Measurements from ENCODE around the gene MEIS2.
A peak's percentile ranks its signal among the peaks of the same experiment; 100 is the strongest.

The MEIS2 gene

GRCh38 chr15:37070686-37071085 is 29.7 kb downstream of the MEIS2 start:
- no peak for DNase-seq

DNA sequence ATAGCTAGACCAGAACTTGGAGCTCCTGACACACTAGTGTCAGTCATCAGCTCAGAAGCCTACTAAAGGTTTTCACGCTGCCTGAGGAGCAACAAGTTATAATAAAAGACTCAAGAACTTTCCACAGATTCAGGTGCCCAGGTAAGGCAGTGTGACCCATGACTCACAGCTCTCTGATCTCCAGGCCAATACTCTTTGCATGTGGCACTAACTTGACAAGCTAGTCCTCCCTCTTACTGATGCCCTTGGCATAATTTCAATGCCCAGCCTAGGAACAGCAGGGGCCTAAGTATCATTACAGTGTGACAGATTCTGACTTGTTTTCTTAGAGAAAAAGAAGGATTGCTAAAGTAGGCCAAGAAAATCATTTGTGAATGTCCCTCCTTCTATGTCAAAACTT is 38.4 kb downstream of the MEIS2 start:
- no peak for DNase-seq

DNA sequence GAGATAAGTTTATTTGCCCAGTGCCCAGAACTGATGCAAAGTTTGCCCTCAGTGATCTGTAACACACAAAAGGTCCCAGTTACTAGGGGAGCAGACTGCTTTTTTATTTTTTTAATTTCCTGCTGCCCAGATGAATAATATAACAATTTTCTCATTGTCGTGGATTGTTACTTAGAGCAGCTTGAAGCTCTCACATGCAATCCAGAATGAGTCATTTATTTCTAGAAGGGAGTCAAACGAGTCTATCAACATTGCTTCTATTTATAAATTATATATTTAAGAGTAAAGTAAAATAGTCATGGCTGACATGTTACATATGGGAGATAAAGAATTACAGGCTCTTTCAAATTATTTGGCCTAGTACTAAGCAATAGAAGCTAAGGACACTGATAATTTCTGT is 41.3 kb downstream of the MEIS2 start:
- peak; percentile 82 for DNase-seq

GRCh38 chr15:37058316-37058985 is 41.9 kb downstream of the MEIS2 start:
- DNase-seq: peak; percentile 23

DNA sequence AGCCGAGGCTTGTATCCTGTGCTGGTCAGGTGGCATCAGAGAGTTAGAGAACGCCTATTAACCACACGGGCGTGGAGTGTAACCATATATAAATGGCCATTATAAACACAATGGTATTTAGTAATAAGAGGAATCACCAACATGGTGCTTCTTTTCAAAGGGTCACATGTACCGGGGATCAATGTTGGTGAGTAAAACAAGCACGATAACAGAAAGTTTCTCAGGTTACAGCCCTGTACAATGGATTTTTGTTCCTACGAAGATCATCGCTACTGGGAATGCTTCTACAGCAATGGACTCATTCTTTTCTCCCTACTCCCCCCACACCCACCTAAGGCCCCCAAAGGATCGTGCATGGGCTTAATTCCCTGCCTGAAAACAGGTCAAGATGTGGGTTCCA is 42.5 kb downstream of the MEIS2 start:
- no peak for DNase-seq

GRCh38 chr15:37057256-37057655 is 43.1 kb downstream of the MEIS2 start:
- DNase-seq: no peak

DNA sequence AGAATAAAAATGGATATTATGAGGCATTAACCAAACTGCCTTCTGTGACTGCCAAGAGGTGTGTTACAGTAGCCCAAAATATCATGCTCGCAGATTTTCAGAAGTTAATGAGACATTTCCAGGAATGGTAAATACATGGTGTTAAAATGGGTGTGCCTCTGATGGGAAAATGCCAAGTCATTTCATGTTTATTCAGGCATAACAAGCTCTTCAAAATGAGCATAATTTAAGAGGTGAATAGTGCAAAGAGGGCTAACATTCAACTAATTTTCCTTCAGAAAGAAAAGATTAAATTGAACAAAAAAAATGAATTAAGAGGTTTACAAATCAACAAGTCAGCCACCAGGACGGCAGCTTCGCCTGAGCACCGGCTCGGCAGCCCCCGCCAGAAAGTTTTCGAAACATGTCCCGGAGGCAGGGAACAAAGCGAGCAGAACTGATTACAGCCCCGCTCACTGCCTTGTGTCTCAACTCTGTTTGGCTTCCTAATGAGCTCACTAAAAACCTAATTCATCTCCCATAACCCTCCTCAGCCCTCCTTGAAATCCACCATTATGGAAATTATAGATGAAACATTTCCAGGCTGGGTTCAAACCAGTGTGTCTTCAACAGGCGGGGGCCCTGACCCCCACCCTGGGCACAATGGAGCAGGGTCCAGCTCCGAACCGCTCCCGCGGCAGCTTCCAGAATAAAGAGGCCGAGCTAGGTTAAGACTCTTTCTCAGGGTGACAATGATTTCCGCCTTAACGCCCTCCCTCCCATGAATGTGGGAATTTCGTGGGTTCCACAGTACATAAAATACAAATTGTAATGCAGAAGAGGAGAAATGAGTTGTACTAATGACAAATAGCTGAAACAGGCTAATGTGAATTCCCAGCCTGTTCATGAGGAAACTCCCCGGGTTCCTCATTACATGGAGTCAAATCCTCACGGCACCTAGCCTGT is 43.9 kb downstream of the MEIS2 start:
- no peak for DNase-seq

GRCh38 chr15:37055481-37055880 is 44.9 kb downstream of the MEIS2 start:
- DNase-seq: no peak

DNA sequence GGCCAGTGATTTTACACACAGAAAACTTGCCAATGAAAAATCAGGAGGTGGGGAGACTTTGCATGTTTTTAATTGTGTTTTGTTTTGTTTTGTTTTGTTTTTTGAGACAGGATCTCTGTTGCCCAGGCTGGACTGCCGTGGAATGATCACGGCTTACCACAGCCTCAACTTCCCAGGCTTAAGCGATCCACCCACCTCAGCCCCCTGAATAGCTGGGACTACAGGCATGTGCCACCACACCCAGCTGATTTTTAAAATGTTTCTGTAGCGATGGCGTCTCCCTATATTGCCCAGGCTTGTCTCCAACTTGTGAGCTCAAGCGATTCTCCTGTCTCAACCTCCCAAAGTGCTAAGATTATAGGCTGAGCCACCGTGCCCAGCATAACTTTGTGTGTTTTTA is 46.0 kb downstream of the MEIS2 start:
- DNase-seq: no peak

DNA sequence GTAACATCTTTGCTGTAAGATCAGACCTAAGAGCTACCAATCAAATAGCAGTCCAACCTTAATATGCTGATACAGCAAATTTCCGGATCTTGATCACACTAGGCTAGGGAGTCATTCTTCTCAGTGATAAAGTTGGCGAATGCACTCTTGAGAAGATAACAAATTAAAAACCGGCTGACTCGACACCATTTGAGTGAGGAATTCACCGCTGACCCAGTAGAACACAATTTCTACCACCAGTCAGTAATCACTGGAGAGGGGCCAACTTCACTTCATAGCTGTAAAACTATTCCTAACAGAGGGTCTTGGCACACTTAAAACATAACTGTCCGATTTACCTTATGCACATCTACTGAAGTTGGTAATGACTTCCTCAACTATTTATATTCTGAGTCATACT is 47.2 kb downstream of the MEIS2 start:
- DNase-seq: peak; percentile 52

- DNase-seq: no peak
Observed at GRCh38 chr15:37050345-37050744, 50.0 kb downstream of the MEIS2 start.

- peak; percentile 53 for DNase-seq
Observed at GRCh38 chr15:37046876-37047614, 53.3 kb downstream of the MEIS2 start.

DNA sequence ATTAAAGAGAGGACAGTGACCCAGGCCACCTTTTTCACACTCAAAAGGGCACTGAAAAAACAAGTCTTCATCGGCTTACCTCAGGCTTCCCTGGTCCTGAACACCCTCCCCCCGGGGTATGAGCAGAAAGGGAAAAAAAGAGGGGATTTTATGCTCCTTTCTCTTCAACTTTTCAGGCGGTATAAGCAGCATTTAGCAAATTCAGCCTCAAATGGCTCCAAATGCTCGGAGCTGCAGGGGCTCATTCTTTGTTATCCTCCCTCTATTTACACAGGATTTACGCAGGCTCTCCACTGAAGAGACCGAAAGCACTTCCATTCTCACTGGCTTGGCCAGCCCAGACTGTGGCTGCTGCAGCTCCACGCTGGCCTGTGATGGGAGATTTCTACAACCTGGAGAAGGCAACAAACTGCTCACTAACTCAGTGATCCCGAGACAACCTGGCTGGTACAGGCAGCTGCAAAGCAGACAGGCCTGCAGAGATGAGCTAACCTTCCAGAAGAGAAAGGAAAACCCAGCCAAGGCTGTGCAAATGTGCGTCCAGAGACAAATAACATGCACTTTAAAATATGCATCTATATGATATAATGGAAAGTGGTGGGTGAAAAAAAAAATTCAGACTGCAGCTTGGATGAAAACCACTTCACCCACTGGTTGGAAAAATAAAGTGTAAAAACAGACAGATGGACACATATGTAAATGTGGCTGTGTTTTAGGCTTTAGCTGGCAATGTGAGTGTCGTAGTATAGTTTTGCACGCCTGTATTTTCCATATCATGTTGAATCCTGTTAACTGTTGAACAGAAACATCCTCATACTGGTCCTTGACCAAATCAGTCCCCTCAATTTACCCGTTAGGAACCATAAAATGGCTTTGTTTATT is 54.2 kb downstream of the MEIS2 start:
- DNase-seq: no peak

DNA sequence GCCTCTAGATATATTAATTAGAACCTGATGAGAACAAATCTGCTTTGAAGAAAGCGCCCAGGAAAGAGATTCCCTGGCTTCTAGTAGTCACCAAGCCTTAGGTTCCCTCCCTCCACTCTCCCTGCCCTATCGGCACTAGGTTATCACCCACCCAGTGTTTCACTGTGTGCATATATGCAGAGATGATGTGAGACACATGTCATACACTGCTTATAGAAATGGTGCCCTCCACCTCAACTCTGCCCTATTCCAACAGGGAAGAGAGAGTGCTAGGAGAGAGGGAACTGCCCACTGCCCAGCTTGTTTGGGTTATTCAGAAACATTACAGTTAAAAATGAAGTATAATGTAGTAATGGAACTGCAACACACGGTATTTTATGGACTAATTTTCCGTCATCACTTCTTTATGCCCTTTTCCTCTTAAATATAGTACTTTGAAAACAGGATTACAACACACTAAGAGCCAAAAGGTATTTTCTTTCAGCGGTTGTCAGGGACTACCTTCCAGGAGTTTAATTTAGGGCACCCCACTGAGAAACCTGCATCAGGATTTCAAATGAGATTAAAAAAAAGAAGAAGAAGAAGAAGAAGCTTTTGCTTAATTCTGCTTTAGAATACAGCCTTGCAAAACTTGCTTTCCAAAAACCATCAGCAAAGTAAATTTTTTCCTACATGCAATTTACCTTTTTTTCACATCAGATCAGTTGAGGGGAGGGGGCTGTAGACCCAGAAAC is 55.3 kb downstream of the MEIS2 start:
- DNase-seq: no peak

GRCh38 chr15:37041836-37042235 is 58.5 kb downstream of the MEIS2 start:
- no peak for DNase-seq

DNA sequence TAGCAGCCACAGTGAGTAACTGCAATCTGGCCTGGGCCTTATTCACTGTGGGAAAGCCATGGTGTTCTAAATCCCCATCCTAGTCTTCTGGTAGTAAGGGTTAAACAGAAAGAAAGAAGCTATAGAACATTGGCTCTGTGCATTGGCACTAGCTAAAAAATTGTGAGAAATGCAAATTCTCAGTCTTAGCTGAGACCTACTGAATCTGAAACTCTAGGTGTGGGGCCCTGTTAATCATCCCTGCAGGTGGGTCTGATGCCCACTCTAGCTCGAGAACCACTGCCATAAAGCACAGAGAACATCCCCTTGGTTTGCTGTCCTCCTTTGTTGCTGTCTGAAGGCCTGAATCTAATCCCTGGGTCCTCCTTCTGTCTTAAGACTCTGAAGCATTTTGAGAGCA is 59.3 kb downstream of the MEIS2 start:
- no peak for DNase-seq

- DNase-seq: no peak
Observed at GRCh38 chr15:37040072-37040742, 60.1 kb downstream of the MEIS2 start.

DNA sequence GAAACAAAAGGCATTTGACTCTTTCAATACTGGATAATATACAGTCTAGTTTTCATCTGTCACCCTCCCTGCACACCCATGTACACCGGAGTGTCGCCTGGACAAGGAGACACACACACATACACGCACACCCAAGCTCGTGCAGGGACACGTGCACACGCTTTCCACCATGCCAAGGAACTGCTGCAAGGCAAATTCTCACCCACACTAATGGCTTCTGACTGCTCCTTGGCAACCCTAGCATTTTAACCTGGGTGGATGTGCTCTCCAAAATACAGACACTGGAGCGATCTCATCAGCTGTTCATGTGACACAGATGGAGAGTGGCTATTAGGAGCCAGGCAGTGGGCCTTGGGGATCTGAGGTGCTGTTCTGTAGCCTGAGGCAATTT is 61.6 kb downstream of the MEIS2 start:
- DNase-seq: no peak

DNA sequence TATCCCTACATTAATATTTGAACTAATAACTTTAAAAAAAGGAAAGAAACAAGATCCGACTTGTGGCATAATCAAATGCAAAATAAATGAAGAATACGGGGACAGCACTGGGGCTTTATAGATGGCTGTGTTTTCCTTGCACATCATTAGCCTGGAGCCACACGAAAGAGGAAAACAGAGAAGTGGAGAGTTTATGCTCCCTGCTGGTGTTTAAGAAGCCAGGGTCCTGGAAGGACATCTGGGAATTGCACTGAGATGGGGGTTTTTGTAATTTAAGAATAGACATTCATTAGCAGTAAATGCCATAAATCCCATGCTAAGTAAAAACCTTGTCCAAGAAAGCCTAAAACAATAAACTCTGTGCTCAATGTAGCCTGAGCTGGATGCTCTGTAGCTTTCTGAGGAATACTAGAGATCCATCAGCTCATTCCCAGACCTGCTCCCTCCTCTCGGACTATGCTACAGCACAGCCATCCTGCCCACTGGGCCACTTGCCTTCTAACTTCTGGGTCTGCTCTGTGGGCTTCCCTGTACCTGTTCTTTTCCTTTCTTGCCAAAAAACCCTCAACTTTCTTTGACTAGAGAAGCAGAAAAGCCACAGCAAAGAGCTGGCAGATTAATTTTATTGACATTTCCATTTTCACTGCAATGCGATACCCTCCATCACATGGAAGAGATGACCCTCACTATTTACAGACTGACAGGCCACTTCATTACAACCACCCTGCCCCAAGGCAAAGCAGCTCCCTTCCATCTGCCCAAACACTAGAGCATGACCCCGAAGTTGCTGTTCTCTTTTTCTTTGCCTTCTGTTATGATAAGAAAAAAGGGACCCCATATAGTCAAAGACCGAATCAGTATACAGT is 62.3 kb downstream of the MEIS2 start:
- DNase-seq: no peak

- no peak for DNase-seq
Observed at GRCh38 chr15:37037071-37037655, 63.2 kb downstream of the MEIS2 start.

All from fibroblast of skin of right quadriceps (primary cell).